ENCODE results near the gene COP1.
"Not testable (repeated sequence)": the region's sequence is repeated elsewhere in the genome, so short reads cannot be mapped to it uniquely, and the experiment has no call there.

The COP1 gene

DNA sequence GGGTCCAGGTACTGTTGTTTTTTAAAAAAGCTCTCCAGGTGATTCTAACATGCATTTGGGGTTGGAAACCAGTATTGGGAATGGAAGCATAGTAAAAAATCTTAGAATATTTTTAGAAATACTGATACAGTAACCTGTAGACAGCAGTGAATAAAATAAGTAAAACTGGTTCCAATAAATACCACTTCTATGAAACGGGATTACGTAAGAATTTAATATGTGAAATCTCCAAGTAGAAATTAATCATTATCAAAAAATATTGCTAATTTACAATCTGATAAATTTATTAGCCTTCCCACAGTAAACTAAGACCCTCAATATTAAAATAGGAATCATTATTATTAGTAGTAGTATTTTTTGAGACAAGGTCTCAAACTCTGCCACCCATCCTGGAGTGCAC lies 177.5 kb downstream of the COP1 start:
- DNase-seq = no peak

- no peak for DNase-seq
Observed at GRCh38 chr1:176029155-176029554, 177.9 kb downstream of the COP1 start.

DNA sequence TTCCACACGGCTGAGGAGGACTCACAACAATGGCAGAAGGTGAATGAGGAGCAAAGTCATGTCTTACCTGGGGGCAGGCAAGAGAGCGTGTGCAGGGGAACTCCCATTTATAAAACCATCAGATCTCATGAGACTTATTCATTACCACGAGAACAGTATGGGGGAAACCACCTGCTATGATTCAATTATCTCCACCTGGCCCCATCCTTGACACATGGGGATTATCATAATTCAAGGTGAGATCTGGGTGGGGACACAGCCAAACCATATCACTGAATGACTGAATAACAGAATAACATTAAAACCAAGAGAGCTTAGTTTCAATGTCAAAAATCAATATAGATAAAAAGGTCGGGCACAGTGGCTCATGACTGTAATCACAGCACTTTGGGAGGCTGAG lies 179.2 kb downstream of the COP1 start:
- DNase-seq = not testable (repeated sequence)

GRCh38 chr1:176022574-176022973 lies 184.5 kb downstream of the COP1 start:
- DNase-seq = no peak

GRCh38 chr1:176017722-176018121 lies 189.4 kb downstream of the COP1 start:
- no peak for DNase-seq

- DNase-seq = no peak
Observed at GRCh38 chr1:176009951-176010350, 197.1 kb downstream of the COP1 start.

GRCh38 chr1:176007756-176008389 lies 199.2 kb downstream of the COP1 start:
- not testable (repeated sequence) for DNase-seq

DNA sequence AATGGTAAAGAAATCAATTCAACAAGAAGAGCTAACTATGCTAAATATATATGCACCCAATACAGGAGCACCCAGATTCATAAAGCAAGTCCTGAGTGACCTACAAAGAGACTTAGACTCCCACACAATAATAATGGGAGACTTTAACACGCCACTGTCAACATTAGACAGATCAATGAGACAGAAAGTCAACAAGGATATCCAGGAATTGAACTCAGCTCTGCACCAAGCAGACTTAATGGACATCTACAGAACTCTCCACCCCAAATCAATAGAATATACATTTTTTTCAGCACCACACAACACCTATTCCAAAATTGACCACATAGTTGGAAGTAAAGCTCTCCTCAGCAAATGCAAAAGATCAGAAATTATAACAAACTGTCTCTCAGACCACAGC lies 212.4 kb downstream of the COP1 start:
- DNase-seq = not testable (repeated sequence)

- DNase-seq = not testable (repeated sequence)
Observed at GRCh38 chr1:175992825-175993224, 214.3 kb downstream of the COP1 start.

GRCh38 chr1:175992202-175992601 lies 214.9 kb downstream of the COP1 start:
- DNase-seq = not testable (repeated sequence)

- DNase-seq = no peak
Observed at GRCh38 chr1:175984813-175985212, 222.3 kb downstream of the COP1 start.

- no peak for DNase-seq
Observed at GRCh38 chr1:175984057-175984812, 222.9 kb downstream of the COP1 start.

DNA sequence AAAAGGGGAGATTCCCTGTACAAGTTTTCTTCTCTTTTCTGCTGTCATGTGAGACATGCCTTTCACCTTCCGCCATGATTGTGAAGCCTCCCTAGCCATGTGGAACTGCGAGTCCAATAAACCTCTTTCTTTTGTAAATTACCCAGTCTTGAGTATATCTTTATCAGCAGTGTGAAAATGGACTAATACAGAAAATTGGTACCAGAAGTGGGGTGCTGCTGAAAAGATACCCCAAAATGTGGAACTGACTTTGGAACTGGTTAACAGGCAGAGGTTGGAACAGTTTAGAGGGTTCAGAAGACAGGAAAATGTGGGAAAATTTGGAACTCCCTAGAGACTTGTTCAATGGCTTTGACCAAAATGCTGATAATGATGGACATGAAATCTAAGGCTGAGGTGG lies 223.7 kb downstream of the COP1 start:
- not testable (repeated sequence) for DNase-seq

DNA sequence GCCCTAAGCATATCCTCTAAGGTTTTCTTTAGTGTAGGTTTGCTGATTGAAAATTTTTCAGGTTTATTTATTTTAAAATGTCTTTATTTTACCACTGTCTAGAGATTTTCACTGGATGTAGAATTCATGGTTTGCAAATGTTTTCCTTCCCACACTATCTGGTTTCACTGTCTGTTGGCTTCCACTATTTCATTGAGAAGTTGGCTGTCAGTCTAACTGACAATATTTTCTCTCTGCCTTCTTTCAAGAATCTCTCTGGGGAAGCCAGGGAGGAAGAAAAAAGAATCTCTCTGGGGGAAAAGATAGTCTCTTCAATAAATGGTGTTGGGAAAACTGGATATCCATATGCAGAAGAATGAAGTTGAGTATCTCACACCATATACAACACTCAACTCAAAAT lies 226.0 kb downstream of the COP1 start:
- DNase-seq = no peak

GRCh38 chr1:175978926-175979325 lies 228.2 kb downstream of the COP1 start:
- no peak for DNase-seq

GRCh38 chr1:175978476-175978875 lies 228.6 kb downstream of the COP1 start:
- no peak for DNase-seq

GRCh38 chr1:175976865-175977642 lies 230.0 kb downstream of the COP1 start:
- no peak for DNase-seq

- no peak for DNase-seq
Observed at GRCh38 chr1:175969231-175969630, 237.9 kb downstream of the COP1 start.

- no peak for DNase-seq
Observed at GRCh38 chr1:175968486-175969172, 238.5 kb downstream of the COP1 start.

- no peak for DNase-seq
Observed at GRCh38 chr1:175963740-175964139, 243.3 kb downstream of the COP1 start.

DNA sequence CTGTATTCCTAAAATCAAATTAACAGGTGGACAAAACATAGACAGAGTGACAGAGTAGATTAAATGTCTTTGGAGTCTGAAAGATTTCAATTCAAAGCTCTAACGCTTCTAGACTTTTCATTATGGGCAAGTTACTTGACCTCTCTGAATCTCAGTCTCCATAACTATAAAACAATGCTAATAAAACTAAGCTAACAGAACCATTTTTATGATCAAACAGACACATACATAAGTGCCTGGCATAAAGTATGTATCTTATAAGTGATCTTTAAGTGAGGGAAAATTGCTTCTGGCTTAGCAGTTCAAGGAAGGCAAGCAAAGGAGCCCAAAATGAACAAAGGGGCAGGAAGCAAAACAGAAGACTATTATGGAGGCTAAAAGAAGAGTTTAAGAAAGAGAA lies 246.9 kb downstream of the COP1 start:
- no peak for DNase-seq

GRCh38 chr1:175951627-175952026 lies 255.5 kb downstream of the COP1 start:
- DNase-seq = no peak

GRCh38 chr1:175947771-175948170 lies 259.3 kb downstream of the COP1 start:
- no peak for DNase-seq

All from femur (tissue), 1 donor.